Ureter (tissue), 1 donor: Measurements from ENCODE around the gene LRP11. TPM values are rescaled to one million over a fixed set of nuclear protein-coding genes. Genes with fewer than 3 reads are reported as not detected.
"Not testable (repeated sequence)": the region's sequence is repeated elsewhere in the genome, so short reads cannot be mapped to it uniquely, and the experiment has no call there.

Source experiments
- DNase-seq: peaks from one replicate; pipeline ENCODE4 v3.0.0-alpha.2; 2020; ENCODE audit warnings: low spot score
- total RNA-seq: library from RNA; stranded (reverse); gene quantifications from one replicate; pipeline ENCODE4 v1.2.4, GENCODE V29; 2023
- donor health status: DM: yes; HTN: yes; CAD: no.

LRP11 gene
- total RNA-seq, 1 donor from 2014 or later, result 73.6 TPM

DNA sequence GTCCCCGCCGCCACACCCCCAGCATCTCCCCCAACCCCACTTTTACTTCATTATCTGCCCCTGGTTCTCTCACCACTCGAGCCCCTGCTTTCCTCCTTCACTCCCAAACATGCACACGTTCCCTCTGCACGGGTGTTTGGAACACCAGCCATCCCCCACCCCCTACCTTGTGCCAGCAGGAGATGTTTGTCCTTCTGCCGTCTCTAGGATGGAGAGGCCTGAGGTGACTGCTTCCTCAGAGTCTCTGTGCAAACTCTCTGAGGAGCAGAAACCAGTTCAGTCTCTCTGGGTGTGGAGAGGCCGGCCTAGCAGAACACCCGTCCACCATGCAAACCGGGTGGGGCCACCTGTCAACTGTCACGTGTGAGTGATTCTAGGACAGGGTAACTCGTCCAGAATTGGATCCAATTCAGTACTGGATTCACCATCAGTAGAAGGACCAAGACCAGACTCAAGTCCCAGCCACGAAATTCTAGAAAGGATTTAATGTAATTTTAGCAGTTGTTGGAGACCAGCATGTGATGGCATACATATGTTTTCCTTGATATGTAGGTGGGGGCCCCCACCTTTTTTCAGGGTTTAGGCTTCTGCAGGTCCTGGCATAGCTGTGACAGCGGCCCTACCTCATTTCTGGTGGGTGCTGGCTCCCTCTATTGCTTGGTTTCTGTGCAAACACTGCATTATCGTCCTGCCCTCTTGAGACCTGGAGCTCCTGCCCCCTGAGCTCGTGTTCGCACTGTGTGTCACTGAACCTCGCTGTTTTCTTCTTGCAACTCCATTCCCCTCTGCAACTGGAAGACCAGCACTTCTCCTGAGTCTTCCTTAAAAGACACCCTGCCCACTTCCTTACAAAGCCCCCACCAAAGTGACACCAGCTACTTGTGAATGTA is 33.9 kb upstream of the LRP11 start, which contains the start of gene RAET1E:
RAET1E (minus strand) TSS at position 259 of the 890 bp plus-strand sequence. CDS start 7,212 bp downstream, outside the sequence.
- no peak for DNase-seq

DNA sequence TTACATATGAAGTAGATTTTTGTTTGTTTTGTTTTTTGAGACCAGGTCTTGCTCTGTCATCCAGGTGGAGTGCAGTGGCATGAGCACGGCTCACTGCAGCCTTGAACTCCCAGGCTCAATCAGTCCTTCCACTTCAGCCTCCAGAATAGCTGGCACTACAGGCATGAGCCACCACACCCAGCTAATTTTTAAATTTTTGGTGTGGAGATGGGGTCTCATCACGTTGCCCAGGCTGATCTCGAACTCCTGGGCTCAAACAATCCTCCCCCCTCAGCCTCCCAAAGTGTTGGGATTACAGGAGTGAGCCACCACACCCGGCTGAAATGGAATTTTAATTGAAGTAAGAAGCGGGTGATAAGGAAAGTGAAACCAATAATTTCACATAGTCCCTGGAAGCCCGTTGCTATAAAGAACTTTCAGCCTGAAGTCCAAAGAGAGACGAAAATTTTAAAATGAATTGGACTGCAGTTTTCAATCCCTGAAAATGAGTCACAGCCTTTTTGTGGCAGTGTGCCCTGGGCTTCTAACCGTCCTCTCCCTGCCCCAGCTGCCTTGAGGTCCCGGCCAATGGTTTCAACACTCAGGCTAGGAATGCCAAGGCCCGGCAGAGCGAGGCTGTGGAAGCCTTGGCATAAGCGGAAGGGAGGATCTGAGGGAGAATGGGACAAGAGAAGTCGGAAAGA is 33.0 kb upstream of the LRP11 start:
- peak; percentile 86 for DNase-seq

DNA sequence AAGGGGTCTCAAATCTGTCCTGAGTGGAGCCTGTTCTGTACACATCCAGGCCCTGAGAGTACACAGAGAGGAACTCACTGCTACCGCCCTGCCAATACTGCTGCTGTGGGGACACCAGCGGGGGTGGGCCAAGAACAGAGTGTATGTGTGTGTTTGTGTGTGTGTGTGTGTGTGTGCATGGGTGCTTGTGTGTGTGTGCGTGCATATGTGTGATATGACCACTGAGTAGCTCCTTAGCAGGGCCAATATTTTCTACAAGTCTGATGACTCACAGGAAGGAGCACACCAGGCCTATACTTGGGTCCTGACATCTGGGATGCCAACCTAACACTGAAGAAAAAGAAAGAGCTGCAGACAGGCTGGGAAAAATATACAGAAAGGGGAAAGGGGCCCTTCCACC is 32.3 kb upstream of the LRP11 start:
- DNase-seq, result no peak

- peak; percentile 74 for DNase-seq
Observed at GRCh38 chr6:149895833-149896271, 31.7 kb upstream of the LRP11 start.

GRCh38 chr6:149895048-149895590 is 31.0 kb upstream of the LRP11 start:
- peak; percentile 82 for DNase-seq

- not testable (repeated sequence) for DNase-seq
Observed at GRCh38 chr6:149891864-149892263, 27.7 kb upstream of the LRP11 start.

DNA sequence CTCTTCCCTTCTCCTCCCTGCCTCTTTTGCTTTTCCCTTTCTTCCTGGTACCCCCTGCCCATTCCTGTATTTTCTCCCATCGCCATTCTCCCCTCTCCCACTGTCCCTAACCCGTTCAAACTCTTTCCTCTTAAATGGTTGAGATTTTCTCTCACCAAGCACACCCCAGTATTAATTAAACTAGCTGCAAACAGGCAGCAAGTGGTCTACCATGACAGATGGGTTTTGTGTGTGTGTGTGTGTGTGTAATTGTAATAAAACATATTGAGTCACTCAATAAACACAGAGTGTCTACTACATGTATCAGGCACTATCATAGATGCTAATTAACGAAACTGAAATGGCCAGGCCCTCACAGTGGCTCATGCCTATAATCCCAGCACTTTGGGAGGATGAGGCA is 27.1 kb upstream of the LRP11 start:
- no peak for DNase-seq

- DNase-seq, result no peak
Observed at GRCh38 chr6:149890629-149891045, 26.5 kb upstream of the LRP11 start.

DNA sequence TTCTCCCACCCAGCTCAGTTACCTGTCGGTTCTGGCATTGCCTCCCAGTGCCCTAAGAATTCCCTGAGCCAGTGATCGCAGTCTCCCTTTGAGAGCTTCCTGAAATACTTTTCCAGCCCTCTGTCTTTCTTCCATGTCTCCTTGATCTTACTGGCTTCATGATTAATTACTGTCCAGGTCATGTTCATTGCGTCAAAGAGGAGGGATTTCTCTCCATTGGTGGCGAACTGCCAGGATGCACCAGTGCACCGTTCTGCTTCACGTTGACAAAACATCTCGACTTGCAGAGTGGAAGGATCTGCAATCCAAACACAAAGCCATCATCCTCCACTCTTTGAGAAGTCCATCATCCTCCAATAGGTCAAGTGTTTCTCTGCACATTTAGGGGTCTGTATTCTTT is 25.2 kb upstream of the LRP11 start:
- DNase-seq, result no peak

DNA sequence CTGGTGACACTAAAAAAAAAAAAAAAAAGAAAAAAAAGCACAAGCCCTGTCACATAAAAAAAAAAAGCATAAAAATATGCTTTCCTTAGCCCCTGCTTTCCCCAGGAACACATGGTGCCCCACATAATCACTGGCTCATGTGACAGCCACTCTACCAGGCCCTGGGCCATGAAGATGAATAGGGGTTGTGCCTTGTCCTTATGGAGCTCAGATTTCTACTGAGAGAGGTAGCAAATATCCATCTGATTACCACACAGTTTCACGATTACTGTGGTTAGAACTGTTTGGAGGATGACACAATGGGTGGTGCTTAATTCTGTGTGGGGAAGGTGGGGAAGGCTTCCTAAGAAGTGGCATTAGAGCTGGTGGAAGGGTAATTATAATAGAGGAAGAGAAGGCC is 24.5 kb upstream of the LRP11 start:
- no peak for DNase-seq

DNA sequence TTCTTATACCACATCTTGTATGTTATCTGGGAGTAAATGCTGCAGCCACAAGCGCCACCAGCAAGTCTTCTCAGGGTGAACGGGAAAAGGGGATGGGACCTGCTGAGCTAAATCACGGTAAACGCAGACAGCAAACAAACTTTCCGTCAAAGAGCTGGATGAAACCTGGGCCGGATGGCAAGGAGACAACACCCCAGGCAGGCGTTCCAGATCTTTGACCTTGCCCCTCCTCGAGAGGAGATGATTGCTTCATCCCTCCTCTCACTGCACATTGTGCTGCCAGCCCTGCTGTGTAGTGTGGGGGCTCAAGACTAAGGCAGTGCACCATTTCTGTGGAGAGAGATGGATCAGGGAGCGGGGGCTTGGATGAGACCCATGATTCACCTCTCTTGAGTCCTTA is 23.9 kb upstream of the LRP11 start:
- no peak for DNase-seq

DNA sequence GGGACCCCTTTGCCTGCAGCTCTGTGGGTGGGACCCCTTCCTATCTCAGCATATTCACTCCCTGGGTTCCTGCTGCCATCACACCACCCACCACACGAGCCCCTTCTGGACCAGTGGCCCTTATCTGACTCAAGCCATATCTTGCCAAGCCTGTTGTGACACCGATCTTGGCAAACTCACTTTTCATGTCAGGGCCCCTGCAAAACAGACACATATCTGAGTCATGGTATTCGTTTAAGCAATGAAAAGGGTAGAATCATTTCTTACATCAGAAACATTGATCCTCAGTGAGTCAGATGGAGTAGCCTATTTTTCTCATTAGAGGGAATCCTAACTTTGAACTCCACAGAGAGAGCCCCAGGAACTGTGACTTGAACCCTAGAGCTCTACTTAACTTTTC is 23.2 kb upstream of the LRP11 start:
- no peak for DNase-seq

DNA sequence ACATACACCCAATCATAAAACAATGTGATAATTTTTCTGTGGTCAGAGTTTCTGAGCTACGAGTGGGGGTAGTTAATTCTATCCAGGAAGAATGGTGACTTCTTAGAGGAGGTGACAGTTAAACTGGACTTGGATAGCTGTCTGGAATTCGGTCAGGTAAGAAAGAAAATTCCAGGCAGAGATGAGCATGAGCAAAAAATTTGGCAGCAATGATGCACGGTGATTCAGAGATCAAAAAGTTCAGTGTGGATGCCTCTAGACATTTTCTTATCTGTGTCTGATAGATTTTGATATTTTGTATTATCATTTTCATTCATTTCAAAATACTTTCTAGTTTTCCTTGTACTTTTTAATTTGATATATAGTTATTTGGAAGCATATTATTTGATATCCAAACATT is 21.7 kb upstream of the LRP11 start:
- no peak for DNase-seq

DNA sequence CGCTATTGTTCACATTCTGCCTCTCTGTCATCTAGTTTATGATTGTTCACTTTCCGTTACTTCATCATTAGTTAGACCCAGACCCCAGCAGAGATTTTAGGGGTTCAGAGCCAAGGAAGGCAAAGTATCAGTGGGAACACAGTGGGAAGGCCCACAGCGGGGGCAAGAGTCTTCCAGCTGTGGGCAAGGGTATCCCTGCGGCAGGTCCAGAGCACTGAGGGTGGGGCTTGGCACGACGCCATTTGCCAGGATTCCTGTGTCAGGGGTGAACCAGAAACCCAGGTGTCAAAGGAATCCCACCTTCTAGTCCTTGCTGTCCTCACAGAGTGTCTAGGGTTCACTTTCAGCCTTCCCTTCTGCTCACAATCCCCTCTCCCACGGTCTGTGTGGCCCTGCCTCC is 20.5 kb upstream of the LRP11 start:
- DNase-seq, result no peak

DNA sequence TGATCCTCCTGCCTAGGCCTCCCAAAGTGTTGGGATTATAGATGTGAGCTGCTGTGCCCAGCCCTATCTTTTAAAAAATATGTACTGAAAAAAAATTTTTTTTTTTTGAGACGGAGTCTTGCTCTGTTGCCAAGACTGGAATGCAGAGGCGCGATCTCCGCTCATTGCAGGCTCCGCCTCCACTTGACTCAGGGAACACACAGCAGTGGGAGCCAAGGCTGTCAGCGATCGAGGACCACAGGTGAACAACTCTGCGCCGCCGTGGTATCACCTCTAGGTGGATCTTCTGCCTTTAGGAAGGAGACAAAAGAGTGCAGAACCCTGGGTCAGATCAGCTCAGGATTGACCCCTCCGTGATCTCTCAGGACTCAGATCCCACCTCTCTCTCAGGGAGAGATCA is 20.1 kb upstream of the LRP11 start:
- DNase-seq, result no peak

- no peak for DNase-seq
Observed at GRCh38 chr6:149881860-149882259, 17.7 kb upstream of the LRP11 start.

DNA sequence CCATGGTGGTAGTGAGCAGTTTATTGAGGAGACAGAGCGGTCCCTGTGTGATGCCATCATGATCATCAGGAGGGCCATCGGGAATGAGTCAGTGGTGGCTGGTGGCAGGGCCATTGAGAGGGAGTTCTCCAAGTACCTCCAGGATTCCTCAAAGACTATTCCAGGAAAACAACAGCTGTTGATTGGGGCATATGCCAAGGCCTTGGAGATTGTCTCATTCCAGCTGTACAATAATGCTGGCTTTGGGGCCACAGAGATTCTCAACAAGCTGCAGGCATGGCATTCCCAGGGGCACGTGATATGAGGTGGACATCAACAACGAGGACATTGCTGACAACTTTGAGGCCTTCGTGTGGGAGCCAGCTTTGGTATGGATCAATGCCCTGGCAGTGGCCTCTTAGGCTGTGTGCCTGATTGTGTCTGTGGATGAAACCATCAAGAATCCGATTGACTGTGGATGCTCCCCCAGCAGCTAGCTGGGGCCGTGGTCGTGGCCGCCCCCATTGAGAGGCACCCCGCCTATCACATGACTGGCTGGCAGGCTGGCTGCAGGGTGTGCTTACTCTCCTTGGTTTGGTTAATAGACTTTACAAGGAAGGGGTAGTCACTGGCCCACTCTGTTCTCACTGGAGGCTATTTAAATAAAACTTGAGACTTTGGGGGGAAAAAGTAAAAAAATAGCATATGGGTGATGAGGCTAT is 17.1 kb upstream of the LRP11 start:
- no peak for DNase-seq

DNA sequence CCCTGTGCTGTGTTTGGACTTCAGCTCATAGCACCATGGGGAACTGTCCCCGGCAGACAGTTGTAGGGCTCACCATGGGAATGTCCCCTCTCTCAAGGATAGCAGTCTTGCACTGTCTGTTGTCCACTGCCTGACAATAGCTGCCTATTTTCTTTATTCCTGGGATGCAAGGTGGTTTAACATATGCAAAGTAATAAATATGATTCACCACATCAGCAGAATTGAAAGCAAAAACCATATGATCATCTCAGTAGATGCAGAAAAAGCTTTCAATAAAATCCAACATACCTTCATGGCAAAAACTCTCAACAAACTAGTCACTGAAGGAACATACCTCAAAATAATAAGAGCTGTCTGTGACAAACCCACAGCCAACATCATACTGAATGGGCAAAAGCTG is 13.5 kb upstream of the LRP11 start:
- no peak for DNase-seq

GRCh38 chr6:149876241-149876933 is 12.2 kb upstream of the LRP11 start:
- DNase-seq, result no peak

GRCh38 chr6:149872233-149872632 is 8.1 kb upstream of the LRP11 start:
- no peak for DNase-seq

DNA sequence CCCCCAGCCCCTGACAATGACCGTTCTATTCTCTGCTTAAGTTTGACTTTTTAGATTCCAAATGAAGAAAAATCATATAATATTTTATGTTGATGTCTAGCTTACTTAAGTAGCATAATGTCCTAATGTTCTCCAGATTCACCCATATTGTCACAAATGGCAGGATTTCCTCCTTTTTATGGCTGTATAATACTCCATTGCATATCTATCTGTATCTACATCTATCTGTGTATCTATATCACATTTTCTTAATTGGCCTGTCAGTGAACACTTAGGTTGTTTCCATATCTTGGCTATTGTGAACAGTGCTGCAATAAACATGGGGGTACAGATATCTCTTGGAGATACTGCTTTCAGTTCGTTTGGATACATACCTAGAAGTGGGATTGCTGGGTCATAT is 7.0 kb upstream of the LRP11 start:
- no peak for DNase-seq
